H9 (cell line): ENCODE results near the gene FTO. TPM values are rescaled to one million over a fixed set of nuclear protein-coding genes. Genes with fewer than 3 reads are reported as not detected.

Experiments used
- DNase-seq: peaks from one replicate; pipeline ENCODE4 v3.0.0-alpha.2; 2017
- H2AFZ ChIP-seq: one replicate; pipeline ENCODE4 v1.6.1; 2013; ENCODE audit warnings: mild to moderate bottlenecking, low read length, control low read depth, moderate library complexity
- H2AK5ac ChIP-seq: 2 replicates; pipeline ENCODE4 v1.6.1; 2013; ENCODE audit warnings: low read length, control low read depth, mixed read lengths; ENCODE audit not compliant: insufficient read length
- H2BK120ac ChIP-seq: one replicate; pipeline ENCODE4 v1.6.1; 2013; ENCODE audit warnings: low read depth, mild to moderate bottlenecking, low read length, control low read depth, inconsistent platforms; ENCODE audit not compliant: poor library complexity, severe bottlenecking
- H2BK12ac ChIP-seq: 2 replicates; pipeline ENCODE4 v1.6.1; 2013; ENCODE audit warnings: low read length, control low read depth, mixed read lengths, low read depth; ENCODE audit not compliant: insufficient read length
- H2BK15ac ChIP-seq: 2 replicates; pipeline ENCODE4 v1.6.1; 2013; ENCODE audit warnings: low read depth, low read length, control low read depth
- H2BK20ac ChIP-seq: one replicate; pipeline ENCODE4 v1.6.1; 2013; ENCODE audit warnings: low read depth, mild to moderate bottlenecking, low read length, control low read depth, inconsistent platforms; ENCODE audit not compliant: poor library complexity, severe bottlenecking
- H2BK5ac ChIP-seq: 2 replicates; pipeline ENCODE4 v1.6.1; 2013; ENCODE audit warnings: low read length, control low read depth, mixed read lengths; ENCODE audit not compliant: insufficient read length
- H3K14ac ChIP-seq: 2 replicates; pipeline ENCODE4 v1.6.1; 2013; ENCODE audit warnings: low read length, control low read depth; ENCODE audit not compliant: insufficient read depth
- H3K18ac ChIP-seq: 2 replicates; pipeline ENCODE4 v1.6.1; 2013; ENCODE audit warnings: low read depth, mild to moderate bottlenecking, mixed read lengths, low read length, control low read depth; ENCODE audit not compliant: insufficient read length
- H3K23ac ChIP-seq: 2 replicates; pipeline ENCODE4 v1.6.1; 2013; ENCODE audit warnings: low read length, control low read depth, mixed read lengths, low read depth; ENCODE audit not compliant: insufficient read length
- H3K23me2 ChIP-seq: 2 replicates; pipeline ENCODE4 v1.6.1; 2013; ENCODE audit warnings: low read depth, mild to moderate bottlenecking, mixed read lengths, low read length, control low read depth; ENCODE audit not compliant: insufficient read length, poor library complexity, severe bottlenecking
- H3K27ac ChIP-seq: 2 replicates; pipeline ENCODE4 v1.5.1; 2013; ENCODE audit warnings: low read length, control low read depth, mixed read lengths, low read depth; ENCODE audit not compliant: insufficient read length
- H3K27me3 ChIP-seq: 2 replicates; pipeline ENCODE4 v1.6.1; 2013; ENCODE audit warnings: low read length, control low read depth, inconsistent platforms; ENCODE audit not compliant: insufficient read depth
- H3K4ac ChIP-seq: 2 replicates; pipeline ENCODE4 v1.6.1; 2013; ENCODE audit warnings: low read depth, mild to moderate bottlenecking, control low read depth, inconsistent platforms, low read length, moderate library complexity
- H3K4me1 ChIP-seq: 2 replicates; pipeline ENCODE4 v1.6.1; 2013; ENCODE audit warnings: low read length, control low read depth, inconsistent platforms; ENCODE audit not compliant: insufficient read depth
- H3K4me2 ChIP-seq: 2 replicates; pipeline ENCODE4 v1.6.1; 2013; ENCODE audit warnings: low read length, control low read depth, mixed read lengths; ENCODE audit not compliant: insufficient read length, insufficient read depth
- H3K56ac ChIP-seq: 2 replicates; pipeline ENCODE4 v1.6.1; 2013; ENCODE audit warnings: low read depth, mild to moderate bottlenecking, mixed read lengths, low read length, control low read depth; ENCODE audit not compliant: insufficient read length
- H3K79me1 ChIP-seq: 2 replicates; pipeline ENCODE4 v1.6.1; 2013; ENCODE audit warnings: low read depth, mild to moderate bottlenecking, moderate library complexity, low read length, control low read depth, inconsistent platforms; ENCODE audit not compliant: insufficient read depth, poor library complexity, severe bottlenecking
- H3K79me2 ChIP-seq: 2 replicates; pipeline ENCODE4 v1.6.1; 2013; ENCODE audit warnings: low read length, control low read depth, inconsistent platforms; ENCODE audit not compliant: insufficient read depth
- H3K9ac ChIP-seq: 2 replicates; pipeline ENCODE4 v1.6.1; 2013; ENCODE audit warnings: low read length, control low read depth, mixed read lengths; ENCODE audit not compliant: insufficient read length; ENCODE audit errors: extremely low read depth
- H3K9me3 ChIP-seq: one replicate; pipeline ENCODE4 v1.6.1; 2013; ENCODE audit warnings: low read depth, low read length, inconsistent platforms; ENCODE audit not compliant: control insufficient read depth
- H3T11ph ChIP-seq: one replicate; pipeline ENCODE4 v1.6.1; 2013; ENCODE audit warnings: mild to moderate bottlenecking, low read length, control low read depth, inconsistent platforms
- H4K20me1 ChIP-seq: one replicate; pipeline ENCODE4 v1.6.1; 2013; ENCODE audit not compliant: control insufficient read depth, insufficient read length, insufficient read depth
- H4K5ac ChIP-seq: 2 replicates; pipeline ENCODE4 v1.6.1; 2013; ENCODE audit warnings: low read depth, mild to moderate bottlenecking, mixed read lengths, low read length, control low read depth; ENCODE audit not compliant: insufficient read length
- H4K8ac ChIP-seq: replicated peaks from 2 replicates; pipeline ENCODE4 v1.6.1; 2013; ENCODE audit warnings: low read length, control low read depth, mixed read lengths, low read depth; ENCODE audit not compliant: insufficient read length
- H4K91ac ChIP-seq: 2 replicates; pipeline ENCODE4 v1.6.1; 2013; ENCODE audit warnings: low read depth, mild to moderate bottlenecking, moderate library complexity, mixed read lengths, low read length, control low read depth; ENCODE audit not compliant: insufficient read length
- H3K27ac Mint-ChIP-seq, 3 experiments: 2 replicates in 2 of 3; 3 replicates in 1 of 3; pipeline ENCODE4 v1.8.0; 2020 to 2021; ENCODE audit warnings: mixed read lengths in 3 of 3, mild to moderate bottlenecking in 1 of 3, moderate library complexity in 1 of 3
- H3K27me3 Mint-ChIP-seq: 2 replicates; pipeline ENCODE4 v1.8.0; 2021; ENCODE audit warnings: low read depth, mild to moderate bottlenecking, moderate library complexity, mixed read lengths
- H3K36me3 Mint-ChIP-seq, 3 experiments: 2 replicates in 2 of 3; 3 replicates in 1 of 3; pipeline ENCODE4 v1.8.0; 2020 to 2021; ENCODE audit warnings: low read depth in 3 of 3, mixed read lengths in 3 of 3; ENCODE audit not compliant: insufficient read depth in 1 of 3
- H3K4me1 Mint-ChIP-seq, 2 experiments: 2 replicates each; pipeline ENCODE4 v1.8.0; 2020; ENCODE audit warnings: mixed read lengths in 2 of 2
- H3K4me3 Mint-ChIP-seq, 2 experiments: 2 replicates in 1 of 2; 3 replicates in 1 of 2; pipeline ENCODE4 v1.8.0; 2020 to 2021; ENCODE audit warnings: mild to moderate bottlenecking in 2 of 2, mixed read lengths in 2 of 2, moderate library complexity in 1 of 2
- H3K9me3 Mint-ChIP-seq, 2 experiments: 2 replicates in 1 of 2; 3 replicates in 1 of 2; pipeline ENCODE4 v1.8.0; 2020; ENCODE audit warnings: mild to moderate bottlenecking in 2 of 2, mixed read lengths in 2 of 2, moderate library complexity in 1 of 2
- CTCF ChIP-seq: fragments of 200-600 bp; sonication (generic); conservative IDR thresholded peaks from 3 replicates; pipeline ENCODE4 v1.8.0; 2021; ENCODE audit warnings: antibody characterized with exemption, mild to moderate bottlenecking
- WGBS: extraction: QIAGEN DNeasy Blood & Tissue Kit; methylation state at CpG from one replicate; pipeline ENCODE4 v1.1.7; 2013; ENCODE audit warnings: missing lambda C conversion rate, low lambda C conversion rate, mixed read lengths; ENCODE audit not compliant: insufficient read length; ENCODE audit errors: extremely low coverage; 5-methylcytosine and 5-hydroxymethylcytosine counted together
- total RNA-seq: library from RNA; stranded (reverse); gene quantifications from 2 replicates; pipeline ENCODE4 v1.2.1, GENCODE V29; 2021

The FTO gene
- total RNA-seq, 1 experiment from 2014 or later: 67.9 TPM

- Histone ChIP-seq H3K79me1 (no peaks in the 10 kb centered on the region), H3K4ac (no peak overlapping the region), H2AFZ (no peak overlapping the region), H3K4me2 (no peak overlapping the region), H3K79me2 (no peaks in the 10 kb centered on the region), H3K9me3 (no peaks in the 10 kb centered on the region), H4K5ac (no peak overlapping the region), H2BK20ac (no peak overlapping the region), H3K18ac (no peak overlapping the region), H3K23ac (no peak overlapping the region), H4K20me1 (no peaks in the 10 kb centered on the region), H3K23me2 (no peaks in the 10 kb centered on the region), H2BK12ac (no peak overlapping the region), H4K8ac (no peak overlapping the region), H4K91ac (no peak overlapping the region), H2BK5ac (no peak overlapping the region), H3K9ac (no peak overlapping the region), H2BK120ac (no peak overlapping the region), H3K4me1 (no peaks in the 10 kb centered on the region), H3K56ac (no peak overlapping the region), H2BK15ac (no peak overlapping the region), H3K27ac (no peak overlapping the region), H2AK5ac (no peak overlapping the region), H3T11ph (no peak overlapping the region), H3K27me3 (no peaks in the 10 kb centered on the region), H3K14ac (no peak overlapping the region)
- Mint-ChIP-seq H3K27ac (no peak overlapping the region), H3K27me3 (no peaks in the 10 kb centered on the region; the same call in 1 of the 2 replicates), H3K4me1 (peaks cover 3 to 4% of the 10 kb centered on the region in 2 experiments; a peak in 1 of 4 replicates), H3K9me3 (peaks cover 6 to 7% of the 10 kb centered on the region in 2 experiments; a peak in 4 of 5 replicates), H3K36me3 (peaks cover 3 to 8% (median 7%) of the 10 kb centered on the region in 3 experiments; a peak in 6 of 7 replicates), H3K4me3 (no peak overlapping the region)
- no CpG with 5 or more reads among the region's 4 CpGs for WGBS
- TF ChIP-seq CTCF: no peak
- DNase-seq: no peak
Observed at GRCh38 chr16:54027062-54027461, 323.1 kb downstream of the FTO start.
